Eye (tissue), 1 donor: ENCODE data around the gene RFPL2.
"Not testable (repeated sequence)": the region's sequence is repeated elsewhere in the genome, so short reads cannot be mapped to it uniquely, and the experiment has no call there.

ENCODE experiments used
- DNase-seq: peaks from one replicate; pipeline ENCODE4 v3.0.0-alpha.2; 2015

RFPL2 gene

DNA sequence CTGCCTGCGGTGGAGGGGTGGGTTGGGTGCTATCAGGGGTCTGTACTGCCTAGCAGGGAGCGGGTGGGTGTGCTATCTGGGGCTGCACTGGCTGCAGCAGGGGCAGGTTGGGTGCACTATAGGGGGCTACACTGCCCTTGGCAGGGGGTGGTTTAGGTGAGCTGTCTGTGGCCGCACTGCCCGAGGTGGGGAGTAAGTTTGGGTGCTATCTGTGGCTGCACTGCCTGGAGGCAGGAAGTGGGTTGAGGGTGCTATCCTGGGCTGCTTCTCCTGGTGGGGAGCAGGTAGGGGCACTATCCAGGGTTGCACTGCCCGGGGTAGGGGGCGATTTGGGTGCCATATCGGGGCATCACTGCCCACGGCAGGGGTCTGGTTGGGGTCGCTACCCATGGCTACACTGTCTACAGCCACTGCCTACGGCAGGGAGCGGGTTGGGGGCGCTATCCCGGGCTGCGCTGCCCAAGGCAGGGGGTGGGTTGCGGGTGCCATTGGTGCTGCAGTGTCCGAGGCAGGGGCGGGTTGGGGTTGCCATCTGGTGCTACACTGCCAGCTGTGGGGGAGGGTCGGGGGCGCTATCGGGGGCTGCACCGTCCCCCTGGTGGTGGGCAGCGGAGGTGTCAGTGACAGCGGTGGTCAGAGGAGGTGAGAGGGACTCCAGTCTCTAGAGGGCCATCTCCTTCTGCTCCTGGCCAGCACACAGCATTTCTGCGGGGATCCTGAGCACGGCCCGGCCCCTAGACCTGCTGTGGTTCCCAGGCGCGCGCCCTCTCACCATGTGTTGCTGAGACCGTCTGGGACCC, 1.3 kb upstream of the RFPL2 start:
- DNase-seq = no peak

DNA sequence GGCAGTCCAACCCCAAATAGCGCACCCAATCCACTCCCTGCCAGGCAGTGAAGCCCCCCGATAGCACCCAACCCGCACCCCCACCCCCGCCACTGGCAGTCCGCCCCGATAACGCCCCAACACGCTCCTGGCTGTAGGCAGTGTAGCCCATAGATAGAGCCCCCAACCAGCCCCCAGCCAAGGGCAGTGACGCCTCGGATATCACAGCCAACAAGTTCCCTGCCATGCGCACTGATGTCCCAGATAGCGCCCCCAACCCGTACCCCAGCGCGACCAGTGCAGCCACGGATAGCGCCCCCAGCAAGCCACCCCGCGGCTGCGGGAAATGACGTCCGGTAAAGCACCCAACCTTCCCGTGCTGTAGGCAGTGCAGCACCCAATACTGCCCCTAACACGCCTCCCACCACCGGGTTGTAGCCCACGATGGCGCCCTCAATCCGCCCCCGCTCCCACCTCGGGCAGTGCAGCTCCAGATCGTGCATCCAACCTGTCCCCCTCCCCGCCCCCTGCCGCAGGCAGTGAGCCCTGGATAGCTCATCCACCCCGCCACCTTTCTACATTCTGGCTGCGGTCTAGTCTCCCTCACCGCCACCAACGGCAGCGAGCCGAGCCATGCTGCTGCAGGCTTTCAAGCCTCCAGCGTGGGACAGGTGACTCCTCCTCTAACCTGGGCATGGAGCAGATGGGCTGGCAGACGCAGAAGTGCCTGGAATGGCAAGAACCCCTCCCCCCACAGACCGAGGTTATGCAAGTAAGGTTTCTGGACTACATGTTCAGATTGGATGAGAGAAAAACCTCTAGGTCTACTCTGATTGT, 625 bp downstream of the RFPL2 start:
- DNase-seq = no peak

DNA sequence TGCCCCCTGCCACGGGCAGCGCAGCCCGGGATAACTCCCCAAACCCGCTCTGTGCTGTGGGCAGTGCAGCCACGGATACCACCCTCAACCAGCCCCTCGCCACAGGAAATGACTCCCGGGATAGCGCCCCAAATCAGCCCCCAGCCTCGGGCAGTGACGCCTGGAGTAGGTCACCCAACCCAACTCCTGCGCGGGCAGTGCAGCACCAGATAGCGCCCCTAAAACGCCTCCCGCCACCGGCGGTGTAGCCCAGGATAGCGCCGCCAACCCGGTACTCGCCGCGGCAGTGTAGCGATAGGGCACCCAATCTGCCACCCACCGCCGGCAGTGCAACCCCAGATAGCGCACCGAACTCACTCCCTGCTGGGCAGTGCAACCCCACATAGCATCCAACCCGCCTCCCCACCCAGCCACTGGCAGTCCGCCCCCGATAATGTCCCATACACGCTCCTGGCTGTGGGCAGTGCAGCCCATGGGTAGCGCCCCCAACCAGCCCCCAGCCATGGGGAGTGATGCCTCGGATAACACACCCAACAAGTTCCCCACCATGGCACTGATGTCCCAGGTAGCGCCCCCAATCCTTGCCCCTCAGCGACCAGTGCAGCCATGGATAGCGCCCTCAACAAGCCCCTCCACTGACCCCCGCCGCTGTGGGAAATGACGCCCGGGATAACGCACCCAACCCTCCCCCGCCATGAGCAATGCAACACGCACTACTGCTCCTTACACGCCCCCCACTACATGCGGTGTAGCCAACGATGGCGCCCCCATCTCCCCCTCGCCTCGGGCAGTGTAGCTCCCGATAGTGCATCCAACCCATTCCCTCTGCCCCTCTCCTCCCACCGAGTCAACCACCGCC, 1.5 kb downstream of the RFPL2 start:
- DNase-seq = no peak

DNA sequence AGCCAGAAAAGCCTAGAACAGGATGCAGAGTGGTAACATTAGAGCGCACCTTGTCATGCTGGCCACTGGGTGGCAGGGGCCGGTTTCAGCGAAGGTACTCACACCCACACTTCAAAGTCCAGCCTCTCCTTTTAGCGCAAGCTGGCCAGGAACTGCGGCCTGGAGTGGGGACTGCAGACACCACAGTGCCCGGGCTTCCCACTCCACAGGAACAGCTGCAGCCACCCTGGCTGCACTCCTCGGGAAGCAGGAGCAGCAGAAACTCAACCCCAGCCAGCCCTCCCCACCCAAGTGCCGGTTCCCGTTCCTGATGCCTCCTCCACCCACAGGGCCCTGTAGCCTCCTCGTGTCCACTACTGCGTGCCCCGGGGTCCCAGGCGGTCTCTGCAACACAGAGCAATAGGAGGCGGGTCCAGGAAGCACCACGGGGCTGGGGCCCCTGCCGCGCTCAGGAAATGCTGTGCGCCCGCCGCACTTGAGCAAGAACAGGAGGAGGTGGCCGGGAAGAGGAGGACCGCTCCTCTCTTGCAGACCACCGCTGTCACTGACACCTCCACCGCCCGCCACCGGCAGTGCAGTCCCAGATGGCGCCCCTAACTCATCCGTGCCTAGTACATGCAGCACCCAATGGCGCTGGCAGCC, 2.2 kb downstream of the RFPL2 start:
- peak; percentile 73 for DNase-seq

DNA sequence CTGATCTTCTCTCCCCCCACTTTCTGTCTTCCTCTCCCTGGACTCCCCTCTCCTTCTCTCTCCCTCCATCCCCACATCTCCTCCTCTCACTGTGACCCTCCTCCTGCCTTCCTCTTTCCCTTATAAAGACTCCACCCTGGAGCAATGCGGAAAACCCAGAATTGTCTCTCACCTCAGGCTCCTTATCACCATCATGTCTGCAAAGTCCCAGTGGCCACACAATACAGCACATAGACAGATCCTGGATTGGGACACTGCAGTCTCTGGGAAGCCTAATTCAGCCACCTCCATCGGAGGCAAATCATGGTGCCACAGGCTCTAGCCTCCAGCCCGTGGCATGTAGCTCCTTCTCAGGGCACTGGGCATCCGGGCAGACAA, 2.7 kb downstream of the RFPL2 start:
- DNase-seq = no peak

DNA sequence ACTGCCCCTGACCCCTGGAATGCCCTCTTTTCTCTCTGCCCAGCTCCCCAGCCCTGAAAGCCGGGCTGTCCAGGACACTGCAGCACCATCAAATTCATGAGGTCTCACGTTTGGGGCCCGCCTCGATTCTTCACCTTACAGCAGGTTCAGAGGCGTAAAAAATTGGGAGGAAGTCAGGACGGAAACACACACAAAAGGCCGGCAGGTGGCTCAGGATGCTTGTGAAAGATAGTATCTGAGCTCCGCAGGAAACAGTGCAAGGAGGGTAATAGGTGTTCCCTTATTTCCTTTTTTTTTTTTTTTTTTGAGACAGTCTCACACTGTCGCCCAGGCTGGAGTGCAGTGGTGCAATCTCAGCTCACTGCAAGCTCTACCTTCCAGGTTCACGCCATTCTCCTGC, 4.1 kb downstream of the RFPL2 start:
- DNase-seq = no peak

DNA sequence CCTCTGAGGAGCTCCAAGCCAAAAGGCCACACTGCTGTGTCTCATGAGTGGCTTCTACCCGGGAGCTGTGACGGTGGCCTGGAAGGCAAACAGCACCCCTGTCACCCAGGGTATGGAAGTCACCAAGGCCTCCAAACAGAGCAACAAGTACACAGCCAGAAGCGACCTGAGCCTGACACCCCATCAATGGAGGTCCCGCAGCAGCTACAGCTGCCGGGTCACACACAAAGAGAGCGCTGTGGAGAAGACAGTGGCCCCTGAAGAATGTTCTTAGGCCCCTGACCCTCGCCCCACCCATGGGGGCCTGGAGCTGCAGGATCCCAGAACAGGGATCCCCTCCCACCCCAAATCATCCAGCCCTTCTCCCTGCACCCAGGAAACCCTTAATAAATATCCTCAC, 4.9 kb downstream of the RFPL2 start:
- no peak for DNase-seq

DNA sequence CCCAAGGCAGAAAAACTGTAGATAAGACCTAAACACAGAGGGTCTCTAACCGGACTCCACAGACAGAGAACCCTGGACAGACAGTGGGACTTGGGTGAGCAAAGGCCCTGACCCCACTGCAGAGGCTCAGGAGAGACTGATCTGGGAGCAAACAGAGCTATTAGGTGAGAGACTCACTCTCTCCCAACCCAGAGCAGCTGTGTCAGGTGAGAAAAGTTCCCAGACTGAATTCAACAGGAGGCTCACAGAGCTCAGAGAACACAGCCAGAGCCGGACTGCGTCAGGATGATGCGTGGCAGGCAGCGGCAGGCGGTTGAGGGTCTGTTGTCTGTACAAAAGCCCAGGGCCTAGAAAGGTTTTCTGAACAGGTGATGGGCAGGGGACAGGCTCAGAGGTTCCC, 5.5 kb downstream of the RFPL2 start:
- no peak for DNase-seq

DNA sequence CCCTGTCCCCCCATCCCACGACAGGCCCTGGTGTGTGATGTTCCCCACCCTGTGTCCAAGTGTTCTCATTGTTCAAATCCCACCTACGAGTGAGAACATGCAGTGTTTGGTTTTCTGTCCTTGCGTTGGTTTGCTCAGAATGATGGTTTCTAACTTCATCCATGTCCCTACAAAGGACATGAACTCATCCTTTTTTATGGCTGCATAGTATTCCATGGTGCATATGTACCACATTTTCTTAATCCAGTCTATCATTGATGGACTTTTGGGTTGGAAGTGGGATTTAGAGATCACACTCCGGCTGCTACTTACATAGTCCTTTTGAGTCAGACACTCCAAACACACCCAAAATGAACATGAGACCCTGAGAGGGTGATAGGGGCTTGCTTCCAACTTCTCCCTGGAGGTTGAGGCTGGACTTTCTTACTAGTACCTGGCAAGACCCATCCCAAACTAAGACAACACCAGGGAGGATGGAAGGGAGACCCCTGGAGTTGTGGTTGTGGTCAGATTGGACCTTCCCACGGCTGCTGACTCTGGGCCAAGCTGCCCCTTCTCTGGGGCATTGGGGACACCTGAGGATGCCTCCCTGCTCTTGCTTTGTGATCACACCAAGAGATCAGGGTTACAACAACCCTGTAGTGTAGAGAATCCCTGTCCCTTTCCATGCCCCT, 7.2 kb downstream of the RFPL2 start:
- not testable (repeated sequence) for DNase-seq

DNA sequence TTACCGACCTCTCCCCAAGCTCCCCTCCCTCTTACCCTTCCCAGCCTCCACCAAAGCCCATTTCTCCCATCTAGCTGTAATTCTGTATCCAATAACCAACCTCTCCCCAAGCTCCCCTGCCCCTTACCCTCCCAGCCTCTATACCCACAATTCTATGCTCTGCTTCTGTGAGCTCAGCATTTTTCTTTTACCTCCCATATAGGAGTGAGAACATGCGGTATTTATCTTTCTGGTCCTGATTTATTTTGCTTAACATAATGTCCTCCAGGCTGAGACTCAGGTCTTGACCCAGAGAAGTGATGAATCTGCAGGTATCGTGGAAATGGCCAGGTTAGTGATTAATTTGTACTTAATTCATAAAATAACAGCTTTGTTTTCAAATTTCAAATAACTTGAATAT, 9.0 kb downstream of the RFPL2 start:
- DNase-seq = not testable (repeated sequence)

DNA sequence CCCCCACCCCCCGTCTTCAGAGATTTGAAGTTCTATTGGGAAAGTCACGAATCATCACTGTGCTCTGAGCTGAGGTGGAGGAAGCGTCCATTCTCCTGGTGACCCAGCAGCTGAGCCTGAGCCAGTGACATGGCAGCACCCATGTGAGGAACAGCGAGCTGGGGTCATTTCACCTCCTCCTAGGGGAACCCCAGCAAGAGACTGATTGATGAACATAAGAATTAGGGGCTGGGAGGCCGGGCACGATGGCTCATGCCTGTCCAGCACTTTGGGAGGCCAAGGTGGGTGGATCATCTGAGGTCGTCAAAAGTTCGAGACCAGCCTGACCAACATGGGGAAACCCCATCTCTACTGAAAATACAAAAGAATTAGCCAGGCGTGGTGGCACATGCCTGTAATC, 11.5 kb downstream of the RFPL2 start:
- DNase-seq = not testable (repeated sequence)

DNA sequence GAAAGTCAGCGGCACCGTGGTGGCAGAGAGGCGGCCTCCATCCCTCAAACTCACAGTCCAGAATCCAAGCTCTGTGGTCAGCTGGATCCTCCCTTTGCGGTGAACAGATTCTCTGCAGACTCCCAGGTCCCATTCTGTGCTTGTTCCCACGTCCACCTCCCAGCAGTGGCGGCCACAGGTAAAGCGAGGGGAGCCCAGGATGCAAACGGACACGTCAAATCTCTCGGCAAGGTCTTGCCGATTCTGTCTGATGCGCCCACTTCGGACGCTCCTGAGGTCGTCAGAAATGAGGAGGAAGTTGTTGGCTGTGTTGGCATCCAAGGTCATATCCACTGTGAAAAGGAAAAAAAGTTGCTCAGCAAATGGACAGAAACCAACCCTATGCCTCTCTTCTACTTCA, 13.9 kb downstream of the RFPL2 start:
- DNase-seq = not testable (repeated sequence)

DNA sequence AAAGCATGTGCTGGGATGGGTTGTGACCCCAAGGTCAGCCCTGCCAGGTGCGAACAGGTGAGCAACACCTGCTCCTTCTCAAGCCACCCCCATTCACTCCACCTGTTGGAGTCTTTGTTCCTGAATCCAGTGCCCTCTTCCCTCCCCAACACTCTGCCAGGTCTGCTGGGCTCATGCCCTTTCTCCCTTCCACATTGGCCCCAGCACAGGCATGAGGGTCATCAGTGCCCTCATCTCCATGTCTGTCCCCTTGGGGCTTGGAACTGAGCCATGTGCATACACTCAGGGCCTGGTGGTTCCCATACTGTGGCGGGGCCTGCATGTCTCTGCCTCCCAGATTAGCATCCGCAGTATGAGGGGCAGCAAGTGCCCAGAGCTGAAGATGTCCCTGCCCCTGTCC, 19.1 kb downstream of the RFPL2 start:
- DNase-seq = no peak

DNA sequence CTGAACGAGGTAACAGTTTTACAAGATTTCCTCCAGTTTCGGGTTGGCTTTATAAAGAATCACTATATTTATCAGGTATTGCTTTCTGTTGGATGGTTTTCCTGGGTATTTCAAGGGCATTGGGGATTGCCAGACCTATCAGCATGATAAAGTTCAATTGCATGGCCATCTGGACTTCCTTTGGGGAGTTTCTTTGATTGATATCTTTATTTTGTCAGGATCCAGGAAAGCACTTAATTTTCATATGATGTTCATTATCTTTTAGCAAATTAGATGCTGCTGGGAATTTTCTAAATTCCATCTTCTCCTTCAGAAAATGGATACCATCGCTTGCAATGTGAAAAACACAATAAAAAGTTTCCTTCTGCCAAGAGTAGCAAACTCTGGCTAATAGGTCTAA, 21.2 kb downstream of the RFPL2 start:
- no peak for DNase-seq

DNA sequence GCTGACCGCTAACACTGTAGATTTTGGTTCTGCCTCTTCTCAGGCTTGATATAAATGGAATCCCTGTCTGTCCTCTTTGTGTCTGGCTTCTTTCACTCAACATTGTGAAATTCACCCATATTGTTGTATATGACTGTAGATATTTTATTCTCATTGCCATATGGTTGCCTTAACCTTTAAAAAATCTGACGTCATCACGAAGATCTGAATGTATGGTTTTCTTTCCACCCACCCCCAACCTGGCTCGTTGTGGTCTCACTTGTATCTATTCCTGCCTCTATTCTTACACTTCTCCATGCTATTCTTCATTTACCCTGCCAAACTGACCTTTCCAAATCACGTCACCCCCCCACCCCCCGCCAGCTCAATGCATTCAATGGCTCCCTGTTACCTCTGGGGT, 23.8 kb downstream of the RFPL2 start:
- no peak for DNase-seq

DNA sequence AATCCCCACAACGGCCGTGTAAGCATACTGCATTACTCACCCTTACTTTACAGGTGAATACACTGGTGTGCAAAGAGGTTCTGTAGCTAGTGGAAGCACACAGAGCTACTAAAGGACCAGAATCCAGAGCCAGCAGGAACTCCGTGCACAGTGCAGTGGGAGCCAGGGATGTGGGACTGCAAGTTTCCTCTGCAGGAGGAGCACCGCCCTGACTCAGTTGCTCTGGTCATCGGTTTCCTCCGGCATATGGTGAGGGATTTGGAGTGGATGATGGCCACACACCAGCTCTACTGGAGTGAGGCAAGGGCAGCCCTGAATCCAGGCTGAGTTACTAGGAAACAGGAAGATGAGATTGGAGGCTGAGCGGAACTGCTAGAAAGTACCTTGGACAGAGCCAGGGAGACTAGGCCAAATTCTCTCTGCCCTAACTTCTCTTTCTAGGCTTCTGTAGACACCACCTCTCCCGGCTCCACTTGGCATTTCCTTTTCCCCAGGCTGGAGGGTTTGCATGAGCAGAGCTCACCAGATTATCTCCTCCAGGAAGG, 27.6 kb downstream of the RFPL2 start:
- no peak for DNase-seq

DNA sequence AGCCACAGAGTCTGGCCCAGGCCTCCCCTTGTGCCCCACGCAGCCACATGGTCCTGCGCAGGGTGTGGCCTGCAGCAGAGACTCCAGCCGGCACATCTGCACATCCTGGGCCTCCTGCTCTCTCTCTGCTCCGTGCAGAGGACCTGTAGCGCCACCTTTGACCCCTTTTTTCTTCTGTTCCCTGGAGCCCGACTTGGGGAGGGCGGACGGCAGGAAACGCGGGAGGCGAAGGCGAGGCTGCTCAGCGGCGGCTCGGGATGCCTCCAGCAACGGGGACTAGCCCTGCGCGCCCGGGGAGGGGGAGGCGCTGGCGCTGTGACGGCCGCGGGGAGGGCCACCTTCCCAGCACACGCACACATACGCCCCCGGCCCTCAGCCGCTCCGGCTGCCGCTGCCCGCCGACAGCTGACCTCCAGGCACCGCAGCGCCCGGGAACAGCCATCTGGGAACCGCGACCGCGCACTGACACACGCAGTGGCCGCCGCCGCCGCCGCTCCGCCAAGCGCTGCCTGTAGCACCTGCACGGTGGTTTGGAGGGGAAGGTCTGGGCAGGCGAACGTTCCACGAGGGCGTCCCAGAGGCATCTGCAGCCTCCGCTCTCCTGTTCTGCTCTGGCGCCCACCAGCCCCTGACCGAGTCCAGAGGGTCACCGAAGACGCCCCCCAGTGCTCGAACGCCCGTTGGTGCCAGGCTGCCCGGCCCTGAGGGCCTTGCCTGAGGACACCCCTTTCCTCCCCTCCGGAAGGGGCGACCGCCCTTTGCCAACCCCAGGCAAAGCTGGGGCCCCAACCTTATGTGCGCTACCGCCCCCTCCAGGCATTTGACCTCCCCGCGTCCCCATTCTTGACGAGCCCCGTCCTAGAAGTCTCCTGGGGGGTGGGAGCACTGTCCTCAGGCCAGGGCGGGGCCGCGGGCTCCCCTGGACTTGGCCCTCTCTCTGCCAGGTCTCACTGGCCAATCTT, 28.9 kb downstream of the RFPL2 start:
- peak; percentile 50 for DNase-seq

DNA sequence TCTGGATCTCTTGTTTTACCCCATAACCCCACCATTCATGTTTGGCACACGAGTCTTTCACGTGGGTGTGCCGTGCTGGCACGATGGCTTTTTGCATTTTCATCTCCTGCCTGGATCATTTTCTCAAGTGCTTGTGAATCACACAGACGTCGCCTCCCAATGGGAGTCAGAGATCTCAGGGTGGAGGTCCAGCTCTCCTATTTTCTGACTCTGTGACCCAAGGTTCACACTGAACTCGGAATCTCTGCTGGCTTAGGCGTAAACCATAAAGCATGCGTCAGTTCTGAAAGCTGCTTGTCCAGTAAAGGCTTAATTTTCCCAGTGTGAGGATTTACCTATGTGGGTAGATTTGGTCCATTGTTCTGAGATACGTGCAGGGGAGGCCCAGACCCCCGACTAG, 29.8 kb downstream of the RFPL2 start:
- DNase-seq = peak; percentile 1

DNA sequence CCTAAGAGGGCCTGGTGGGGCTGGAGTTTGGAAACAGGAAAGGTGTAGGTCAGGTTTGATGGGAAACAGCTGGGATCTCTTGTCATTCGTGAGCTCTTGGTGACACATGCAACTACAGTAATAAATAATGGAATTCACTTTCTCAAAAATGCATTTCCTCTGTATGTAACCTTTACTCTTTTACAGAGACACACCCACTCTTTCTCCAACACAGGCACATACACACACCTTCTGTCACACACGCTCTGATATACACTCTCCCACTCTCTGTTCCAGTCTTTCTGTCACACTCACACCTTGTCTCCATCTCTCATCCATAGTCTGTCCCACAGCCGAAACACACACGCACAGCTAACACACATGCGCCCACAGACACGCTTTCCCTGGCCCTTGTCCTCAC, 39.2 kb downstream of the RFPL2 start:
- no peak for DNase-seq

DNA sequence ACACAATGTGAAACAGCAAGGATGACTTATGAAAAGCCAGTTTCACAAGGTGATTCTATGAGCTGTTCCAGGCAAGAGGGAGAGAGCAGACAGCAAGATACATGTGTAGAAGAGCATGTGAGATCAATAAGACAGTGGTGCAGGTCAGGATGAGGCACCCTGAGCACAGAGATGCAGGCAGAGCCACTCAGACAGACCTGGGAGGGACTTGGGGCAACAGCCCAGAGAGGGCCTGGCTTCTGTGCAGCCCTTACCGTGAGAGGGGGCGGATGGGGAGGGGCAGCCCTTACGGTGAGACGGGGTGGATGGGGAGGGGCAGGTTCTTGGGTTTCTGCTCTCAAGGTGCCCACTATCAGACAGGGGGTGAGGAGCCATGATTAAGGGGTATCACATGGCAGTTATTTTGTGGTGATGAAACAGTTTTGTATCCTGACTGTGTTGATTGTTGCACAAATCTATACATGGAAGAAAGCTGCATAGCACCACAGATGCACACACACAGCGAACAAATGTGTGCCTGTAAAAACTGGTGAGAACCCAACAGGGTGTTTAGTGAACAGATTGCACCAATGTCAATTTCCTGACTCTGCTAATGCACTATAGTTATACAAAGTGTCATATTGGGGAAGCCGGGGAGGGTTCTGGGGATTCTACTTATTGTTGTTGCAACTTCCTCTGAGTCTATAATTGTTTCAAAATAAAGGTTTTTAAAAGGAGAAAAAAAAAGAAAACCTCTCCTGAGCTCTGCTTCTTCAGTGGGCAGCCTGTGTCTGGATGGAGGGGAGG, 40.6 kb downstream of the RFPL2 start:
- no peak for DNase-seq
